CD4-positive, alpha-beta memory T cell (primary cell): Measurements from ENCODE around the gene BST2. TPM values are rescaled to one million over a fixed set of nuclear protein-coding genes. Genes with fewer than 3 reads are reported as not detected.

Experiments used
- CTCF ChIA-PET: fragments of 350-600 bp; sonication (Branson Sonifier 250); formaldehyde crosslinking; loops from one replicate; lab custom pipeline; 2021; ENCODE audit warnings: inconsistent platforms; ENCODE audit not compliant: partially characterized antibody; lab: Charles Lee
- POLR2A ChIA-PET: fragments of 350-600 bp; sonication (Branson Sonifier 250); formaldehyde crosslinking; loops from one replicate; lab custom pipeline; 2021; ENCODE audit not compliant: partially characterized antibody; lab: Charles Lee
- DNase-seq, 5 donors: peaks; one replicate each; pipeline versions ENCODE4 v3.0.0 to v3.0.0-alpha.2; 2020 to 2022; ENCODE audit warnings: mixed read lengths in 1 of 5
- H3K27ac ChIP-seq: one replicate; pipeline ENCODE4 v1.7.0; 2013; ENCODE audit warnings: low read depth, low read length
- H3K27me3 ChIP-seq: 2 replicates; pipeline ENCODE4 v1.7.0; 2013; ENCODE audit warnings: mild to moderate bottlenecking, low read length, moderate library complexity; ENCODE audit not compliant: insufficient read depth
- H3K36me3 ChIP-seq: 2 replicates; pipeline ENCODE4 v1.7.0; 2013; ENCODE audit warnings: mild to moderate bottlenecking, low read length, moderate library complexity; ENCODE audit not compliant: insufficient read depth
- H3K4me1 ChIP-seq: 2 replicates; pipeline ENCODE4 v1.7.0; 2013; ENCODE audit warnings: mild to moderate bottlenecking, low read length, moderate library complexity; ENCODE audit not compliant: insufficient read depth
- H3K4me3 ChIP-seq, 2 donors: one replicate each; pipeline ENCODE4 v1.7.0; 2013; ENCODE audit warnings: low read length in 2 of 2, mild to moderate bottlenecking in 1 of 2
- H3K9me3 ChIP-seq, 2 donors: one replicate each; pipeline ENCODE4 v1.7.0; 2013; ENCODE audit warnings: low read length in 2 of 2, control low read depth in 1 of 2; ENCODE audit not compliant: control insufficient read depth in 1 of 2
- H3K27ac Mint-ChIP-seq, 7 donors: one replicate each; pipeline ENCODE4 v1.8.0; 2020 to 2021; ENCODE audit warnings: mixed read lengths in 7 of 7, mild to moderate bottlenecking in 6 of 7, inconsistent platforms in 3 of 7, moderate library complexity in 3 of 7
- H3K27me3 Mint-ChIP-seq, 2 donors: one replicate each; pipeline ENCODE4 v1.8.0; 2020 to 2021; ENCODE audit warnings: mixed read lengths in 2 of 2
- H3K36me3 Mint-ChIP-seq, 2 donors: one replicate each; pipeline ENCODE4 v1.8.0; 2020 to 2021; ENCODE audit warnings: mixed read lengths in 2 of 2, inconsistent platforms in 1 of 2, mild to moderate bottlenecking in 1 of 2
- H3K4me1 Mint-ChIP-seq, 4 donors: one replicate each; pipeline ENCODE4 v1.8.0; 2020 to 2021; ENCODE audit warnings: mixed read lengths in 4 of 4, mild to moderate bottlenecking in 1 of 4
- H3K4me3 Mint-ChIP-seq, 8 donors: one replicate each; pipeline ENCODE4 v1.8.0; 2020 to 2021; ENCODE audit warnings: mixed read lengths in 8 of 8, mild to moderate bottlenecking in 7 of 8, moderate library complexity in 6 of 8, inconsistent platforms in 3 of 8
- H3K9me3 Mint-ChIP-seq, 8 donors: one replicate each; pipeline ENCODE4 v1.8.0; 2020 to 2021; ENCODE audit warnings: mixed read lengths in 8 of 8, mild to moderate bottlenecking in 5 of 8, inconsistent platforms in 3 of 8, moderate library complexity in 1 of 8
- intact Hi-C: fragments of 100-400 bp; cut with micrococcal nuclease; formaldehyde crosslinking; loops from one replicate; pipeline ENCODE4 v1.15.1; 2023
- polyA plus RNA-seq, 2 donors: library from polyadenylated mRNA; unstranded; fragments of 300-500 nt; fragmentation: Illumina TruSeq; gene quantifications; one replicate each; pipeline ENCODE4 v1.2.3, GENCODE V29; 2021
- total RNA-seq, 2 experiments: library from RNA; stranded (reverse); gene quantifications; one replicate each; pipeline ENCODE4 v1.2.3, GENCODE V29; 2021

Gene BST2
- total and polyA plus RNA-seq, 4 experiments from 2014 or later, result 55.9 to 173 (median 99.6) TPM

GRCh38 chr19:17431417-17431816, 26.0 kb upstream of the BST2 start:
- no peaks in the 10 kb centered on the region for H3K9me3 Mint-ChIP-seq
- H3K4me1 ChIP-seq, result no peaks in the 10 kb centered on the region
- H3K27ac Mint-ChIP-seq, result peak overlapping the region in 1 of 7 donors; percentile 6
- no peaks in the 10 kb centered on the region for H3K9me3 ChIP-seq
- CTCF ChIA-PET, result interaction anchor here (0.6 to 1.6 kb wide), 2 partner anchors 12 kb away, joined by 3 to 4 read pairs; partner anchors contain the start of gene MVB12A
- no peaks in the 10 kb centered on the region for H3K36me3 ChIP-seq
- H3K4me3 Mint-ChIP-seq, result no peak overlapping the region
- H3K27me3 Mint-ChIP-seq, result no peaks in the 10 kb centered on the region
- no peak for DNase-seq
- POLR2A ChIA-PET, result no interaction called here
- no peak overlapping the region for H3K27ac ChIP-seq
- no peaks in the 10 kb centered on the region for H3K27me3 ChIP-seq
- no peak overlapping the region for H3K4me3 ChIP-seq
- no peaks in the 10 kb centered on the region for H3K4me1 Mint-ChIP-seq
- H3K36me3 Mint-ChIP-seq, result no peaks in the 10 kb centered on the region
- intact Hi-C loops, result no loop called here

GRCh38 chr19:17429641-17430113, 24.2 kb upstream of the BST2 start:
- intact Hi-C loops, result no loop called here
- no peak overlapping the region for H3K27ac ChIP-seq
- ChIA-PET CTCF (no interaction called here), POLR2A (interaction anchor here (0.9 kb wide), 1 partner anchor 10 kb away, joined by 3 read pairs; the partner anchor contains the start of gene MVB12A)
- DNase-seq, result no peak
- no peaks in the 10 kb centered on the region for H3K36me3 ChIP-seq
- Mint-ChIP-seq H3K36me3 (no peaks in the 10 kb centered on the region), H3K27ac (no peak overlapping the region), H3K27me3 (no peaks in the 10 kb centered on the region), H3K9me3 (no peaks in the 10 kb centered on the region), H3K4me1 (no peaks in the 10 kb centered on the region), H3K4me3 (no peak overlapping the region)
- no peak overlapping the region for H3K4me3 ChIP-seq
- no peaks in the 10 kb centered on the region for H3K9me3 ChIP-seq
- no peaks in the 10 kb centered on the region for H3K27me3 ChIP-seq
- H3K4me1 ChIP-seq, result no peaks in the 10 kb centered on the region

GRCh38 chr19:17424743-17425365, 19.4 kb upstream of the BST2 start:
- Histone ChIP-seq H3K9me3 (no peaks in the 10 kb centered on the region), H3K4me3 (no peak overlapping the region), H3K27me3 (no peaks in the 10 kb centered on the region), H3K27ac (no peak overlapping the region), H3K36me3 (no peaks in the 10 kb centered on the region), H3K4me1 (peaks cover 9% of the 10 kb centered on the region)
- POLR2A ChIA-PET, result no interaction called here
- Mint-ChIP-seq H3K9me3 (no peaks in the 10 kb centered on the region), H3K27ac (peak overlapping the region in 2 of 7 donors; percentile 29 to 30), H3K27me3 (no peaks in the 10 kb centered on the region), H3K4me1 (peaks cover 5 to 16% (median 8%) of the 10 kb centered on the region in 4 donors), H3K4me3 (no peak overlapping the region), H3K36me3 (peaks cover 4 to 6% of the 10 kb centered on the region in 2 donors)
- no peak for DNase-seq
- intact Hi-C loops, result no loop called here
- CTCF ChIA-PET, result no interaction called here

DNA sequence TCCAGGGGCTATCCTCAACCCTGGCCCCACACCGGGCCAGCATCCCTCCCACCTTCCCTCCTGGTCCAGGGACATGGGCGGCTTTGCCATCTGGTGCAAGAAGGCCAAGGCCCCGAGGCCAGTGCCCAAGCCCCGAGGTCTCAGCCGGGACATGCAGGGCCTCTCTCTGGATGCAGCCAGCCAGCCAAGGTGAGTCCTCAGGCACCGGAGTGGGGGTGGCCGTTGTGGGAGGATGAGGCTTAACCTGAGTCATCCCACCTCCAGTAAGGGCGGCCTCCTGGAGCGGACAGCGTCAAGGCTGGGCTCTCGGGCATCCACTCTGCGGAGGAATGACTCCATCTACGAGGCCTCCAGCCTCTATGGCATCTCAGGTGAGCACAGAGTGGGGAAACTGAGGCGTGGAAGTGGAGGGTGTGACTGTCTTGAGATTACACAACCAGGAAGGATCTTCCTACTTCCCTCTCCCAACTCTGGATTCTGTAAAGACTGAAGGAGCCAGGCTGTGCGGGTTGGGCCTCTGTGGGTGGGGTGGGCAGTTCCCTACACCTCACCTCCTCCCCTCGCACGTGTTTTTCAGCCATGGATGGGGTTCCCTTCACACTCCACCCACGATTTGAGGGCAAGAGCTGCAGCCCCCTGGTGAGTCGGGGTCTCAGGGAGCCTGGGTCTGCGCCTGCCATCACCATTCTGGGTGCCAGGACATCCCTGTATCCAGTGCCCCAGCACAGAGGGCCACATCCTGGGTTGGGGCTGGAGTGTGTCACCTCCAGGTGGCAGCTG, 18.2 kb upstream of the BST2 start:
- ChIA-PET POLR2A (no interaction called here), CTCF (interaction anchor here (0.6 kb wide), 1 partner anchor 27 kb away, joined by 3 read pairs; no protein-coding TSS in a partner anchor)
- Mint-ChIP-seq H3K4me3 (no peak overlapping the region), H3K36me3 (peaks cover 6 to 10% of the 10 kb centered on the region in 2 donors), H3K9me3 (no peaks in the 10 kb centered on the region), H3K27me3 (no peaks in the 10 kb centered on the region), H3K27ac (no peak overlapping the region), H3K4me1 (peaks cover 11 to 26% (median 16%) of the 10 kb centered on the region in 4 donors)
- H3K9me3 ChIP-seq, result no peaks in the 10 kb centered on the region
- H3K27ac ChIP-seq, result no peak overlapping the region
- no peaks in the 10 kb centered on the region for H3K27me3 ChIP-seq
- intact Hi-C loops, result no loop called here
- no peak for DNase-seq
- H3K4me3 ChIP-seq, result no peak overlapping the region
- peaks cover 17% of the 10 kb centered on the region for H3K4me1 ChIP-seq
- H3K36me3 ChIP-seq, result no peaks in the 10 kb centered on the region

DNA sequence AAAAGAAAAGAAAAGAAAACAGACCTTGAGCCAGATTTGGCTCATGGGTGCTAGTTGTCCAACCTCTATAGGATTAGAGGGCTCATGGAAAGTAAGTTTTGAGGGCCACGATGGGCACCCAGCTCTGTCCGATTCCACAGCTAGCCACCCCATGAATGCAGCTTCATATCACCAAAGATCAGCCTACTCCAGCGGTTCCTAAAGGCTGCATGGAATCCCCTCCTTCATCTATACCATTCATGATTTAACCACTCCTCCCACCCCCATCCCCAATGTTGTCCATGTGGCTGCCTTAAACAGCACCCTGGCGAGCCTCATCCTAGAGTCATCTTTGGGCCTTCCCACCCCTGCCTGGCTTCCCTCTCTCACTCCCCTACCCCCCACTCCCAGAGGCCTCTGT, 16.5 kb upstream of the BST2 start:
- POLR2A ChIA-PET, result no interaction called here
- no peak overlapping the region for H3K27ac Mint-ChIP-seq
- no peak for DNase-seq
- CTCF ChIA-PET, result interaction anchor here (0.5 to 2.9 kb wide), 4 partner anchors 26 to 77 kb away, joined by 3 to 15 read pairs (median 4); partner anchors contain the start of gene CCDC194
- Histone ChIP-seq H3K4me3 (no peak overlapping the region), H3K27ac (no peak overlapping the region), H3K36me3 (no peaks in the 10 kb centered on the region), H3K9me3 (no peaks in the 10 kb centered on the region), H3K4me1 (peaks cover 17% of the 10 kb centered on the region), H3K27me3 (no peaks in the 10 kb centered on the region)
- peak overlapping the region in 1 of 8 donors; percentile 13 for H3K4me3 Mint-ChIP-seq
- no peaks in the 10 kb centered on the region for H3K9me3 Mint-ChIP-seq
- intact Hi-C loops, result no loop called here
- H3K27me3 Mint-ChIP-seq, result no peaks in the 10 kb centered on the region
- H3K36me3 Mint-ChIP-seq, result peaks cover 6 to 10% of the 10 kb centered on the region in 2 donors
- H3K4me1 Mint-ChIP-seq, result peaks cover 11 to 26% (median 16%) of the 10 kb centered on the region in 4 donors

GRCh38 chr19:17420475-17420924, 15.1 kb upstream of the BST2 start:
- Histone ChIP-seq H3K36me3 (no peaks in the 10 kb centered on the region), H3K9me3 (no peaks in the 10 kb centered on the region), H3K27ac (peak overlapping the region; percentile 67), H3K4me1 (peaks cover 17% of the 10 kb centered on the region), H3K4me3 (peak overlapping the region; percentile 69 to 92), H3K27me3 (no peaks in the 10 kb centered on the region)
- Mint-ChIP-seq H3K27me3 (no peaks in the 10 kb centered on the region), H3K27ac (peak overlapping the region; percentile 42 to 91 (median 82)), H3K4me3 (peak overlapping the region; percentile 79 to 96 (median 90)), H3K36me3 (peaks cover 6 to 14% of the 10 kb centered on the region in 2 donors), H3K9me3 (no peaks in the 10 kb centered on the region), H3K4me1 (peaks cover 13 to 26% (median 16%) of the 10 kb centered on the region in 4 donors)
- DNase-seq, result peak in 1 of 5 donors; percentile 18
- ChIA-PET POLR2A (interaction anchor here (1.1 to 3.5 kb wide), 10 partner anchors 13 to 1151 kb away, joined by 3 to 87 read pairs (median 7); partner anchors contain the start of genes ANO8, BST2, DDA1 and JUND), CTCF (interaction anchor here (1.2 to 2.9 kb wide), 4 partner anchors 15 to 31 kb away, joined by 4 to 15 read pairs (median 10); partner anchors contain the start of genes BST2 and CCDC194)
- intact Hi-C loops, result no loop called here
